Epithelial cell of proximal tubule (primary cell): Measurements from ENCODE around the gene SOD3. TPM values are rescaled to one million over a fixed set of nuclear protein-coding genes. Genes with fewer than 3 reads are reported as not detected.

Experiments
- DNase-seq: peaks from one replicate; pipeline ENCODE4 v3.0.0-alpha.2; 2011; ENCODE audit warnings: low read depth
- H3K4me3 ChIP-seq: 2 replicates; pipeline ENCODE4 v1.5.1; 2011; ENCODE audit warnings: low read depth, mild to moderate bottlenecking, low read length
- CTCF ChIP-seq: conservative IDR thresholded peaks from 2 replicates; pipeline ENCODE4 v1.5.1; 2012; ENCODE audit warnings: low read depth, mild to moderate bottlenecking, low read length
- total RNA-seq: library from RNA; depleted of rRNA; stranded (reverse); fragments of >200 nt; gene quantifications from 2 replicates; pipeline ENCODE4 v1.2.3, GENCODE V29; 2015

The SOD3 gene
- total RNA-seq, 1 donor from 2014 or later: 0.63 TPM

GRCh38 chr4:24775032-24775605, 20.3 kb upstream of the SOD3 start:
- TF ChIP-seq CTCF: no peak
- no peak for DNase-seq
- no peak overlapping the region for H3K4me3 ChIP-seq

GRCh38 chr4:24775750-24776149, 19.6 kb upstream of the SOD3 start:
- no peak overlapping the region for H3K4me3 ChIP-seq
- TF ChIP-seq CTCF: no peak
- DNase-seq: no peak

- no peak for DNase-seq
- H3K4me3 ChIP-seq: no peak overlapping the region
- no peak for TF ChIP-seq CTCF
These were observed 17.6 kb upstream of the SOD3 start for GRCh38 chr4:24777536-24778463.

GRCh38 chr4:24778464-24779225, 16.7 kb upstream of the SOD3 start:
- no peak for TF ChIP-seq CTCF
- DNase-seq: no peak
- no peak overlapping the region for H3K4me3 ChIP-seq

GRCh38 chr4:24780936-24781495, 14.4 kb upstream of the SOD3 start:
- H3K4me3 ChIP-seq: no peak overlapping the region
- no peak for TF ChIP-seq CTCF
- DNase-seq: no peak

- no peak for DNase-seq
- no peak for TF ChIP-seq CTCF
These were observed 13.2 kb upstream of the SOD3 start for GRCh38 chr4:24781999-24782745.

More at GRCh38 chr4:24781999-24782745, 13.2 kb upstream of the SOD3 start:
- H3K4me3 ChIP-seq: no peak overlapping the region
